ENCODE data around the gene CYB561D2. TPM values are rescaled to one million over a fixed set of nuclear protein-coding genes. Genes with fewer than 3 reads are reported as not detected.

CYB561D2 gene
- total and polyA plus RNA-seq, 8 donors = 6.1 to 26.1 (median 11.1) TPM; not detected in 1

DNA sequence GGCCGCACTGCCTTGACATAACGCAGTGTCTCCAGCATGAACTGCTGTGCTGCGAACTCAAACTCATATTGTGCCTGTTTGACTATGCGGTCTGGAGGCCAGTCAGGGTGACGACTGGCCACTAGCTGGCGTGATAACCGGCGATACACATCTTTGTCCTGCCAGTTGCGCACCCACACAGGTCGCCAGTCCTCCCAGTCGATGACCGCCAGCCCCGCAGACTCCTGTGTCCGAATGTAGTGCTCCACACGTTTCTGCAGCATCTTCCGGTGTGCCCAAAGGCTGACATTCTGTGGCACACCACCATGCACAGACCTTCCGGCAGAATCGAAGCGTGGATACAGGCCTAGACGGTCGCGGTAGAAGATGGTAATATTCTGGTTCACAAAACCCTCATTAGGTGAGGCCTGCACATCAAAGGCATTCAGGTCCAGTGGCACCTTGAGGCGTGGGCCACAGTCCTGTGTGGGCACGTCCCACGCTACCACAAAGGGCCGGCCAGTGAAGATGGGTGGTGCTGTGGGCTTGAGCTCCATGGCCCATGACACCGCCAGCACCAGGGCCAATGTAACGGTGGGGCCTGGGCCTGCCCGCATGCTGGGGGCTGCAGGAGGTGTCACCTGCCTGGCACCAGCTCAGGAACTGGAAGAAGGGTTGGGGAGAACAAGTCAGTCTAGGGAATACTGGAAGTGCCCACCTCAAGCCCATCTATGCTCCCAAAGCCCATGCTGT lies 30.6 kb upstream of the CYB561D2 start:
- DNase-seq = no peak

DNA sequence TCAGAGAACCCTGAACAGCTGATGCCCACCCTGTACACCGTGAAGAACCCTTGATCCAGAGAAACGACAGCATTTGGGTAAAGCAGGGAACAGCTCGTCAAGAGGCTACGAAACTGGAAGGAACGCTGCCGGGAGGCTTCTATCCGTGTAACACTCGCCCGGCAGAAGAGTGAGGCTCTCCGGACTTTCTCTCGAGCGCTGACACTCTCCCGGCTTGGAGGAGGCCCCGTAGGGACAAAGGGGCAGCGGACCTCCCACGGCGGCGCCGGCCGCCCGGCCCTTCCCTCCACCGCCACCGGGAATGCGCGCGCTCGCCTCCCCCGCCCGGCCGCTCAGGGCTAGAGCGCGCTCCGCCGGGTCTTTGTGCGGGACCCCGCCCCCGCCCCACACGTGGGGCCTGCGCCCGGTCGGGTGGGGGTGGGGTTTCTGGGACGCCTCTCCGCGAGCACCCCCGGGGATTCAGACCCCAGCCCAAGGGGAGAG lies 29.8 kb upstream of the CYB561D2 start:
- peaks cover 66 to 92% (median 81%) of the 10 kb centered on the region in 4 donors for H3K4me1 ChIP-seq
- H3K27me3 ChIP-seq = no peaks in the 10 kb centered on the region
- H3K4me3 ChIP-seq = peak overlapping the region; percentile 82 to 92 (median 86)
- H3K9me3 ChIP-seq = no peaks in the 10 kb centered on the region
- peaks cover 18 to 44% (median 41%) of the 10 kb centered on the region in 4 donors for H3K36me3 ChIP-seq
- DNase-seq = peak; percentile 81 to 95
- WGBS, 5 donors = 0 to 2% (median 1%) methylated on average over 23 to 45 of the region's 45 CpGs
- TF ChIP-seq, protein P1, sequence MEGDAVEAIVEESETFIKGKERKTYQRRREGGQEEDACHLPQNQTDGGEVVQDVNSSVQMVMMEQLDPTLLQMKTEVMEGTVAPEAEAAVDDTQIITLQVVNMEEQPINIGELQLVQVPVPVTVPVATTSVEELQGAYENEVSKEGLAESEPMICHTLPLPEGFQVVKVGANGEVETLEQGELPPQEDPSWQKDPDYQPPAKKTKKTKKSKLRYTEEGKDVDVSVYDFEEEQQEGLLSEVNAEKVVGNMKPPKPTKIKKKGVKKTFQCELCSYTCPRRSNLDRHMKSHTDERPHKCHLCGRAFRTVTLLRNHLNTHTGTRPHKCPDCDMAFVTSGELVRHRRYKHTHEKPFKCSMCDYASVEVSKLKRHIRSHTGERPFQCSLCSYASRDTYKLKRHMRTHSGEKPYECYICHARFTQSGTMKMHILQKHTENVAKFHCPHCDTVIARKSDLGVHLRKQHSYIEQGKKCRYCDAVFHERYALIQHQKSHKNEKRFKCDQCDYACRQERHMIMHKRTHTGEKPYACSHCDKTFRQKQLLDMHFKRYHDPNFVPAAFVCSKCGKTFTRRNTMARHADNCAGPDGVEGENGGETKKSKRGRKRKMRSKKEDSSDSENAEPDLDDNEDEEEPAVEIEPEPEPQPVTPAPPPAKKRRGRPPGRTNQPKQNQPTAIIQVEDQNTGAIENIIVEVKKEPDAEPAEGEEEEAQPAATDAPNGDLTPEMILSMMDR (IDR thresholded peaks at IDR 0.05) = no peak
- TF ChIP-seq POLR2AphosphoS5 (IDR thresholded peaks at IDR 0.05) = peak in 1 of 3 donors; percentile 43
- intact Hi-C loops (cut with DNase I; ENCODE audit: low total_unique reads) = no loop called here
- H3K27ac ChIP-seq = peak overlapping the region; percentile 91 to 96 (median 95)

More for the DNA sequence above, 30.6 kb upstream of the CYB561D2 start:
- Histone ChIP-seq H3K4me3 (peak overlapping the region; percentile 82 to 92 (median 86)), H3K9me3 (no peaks in the 10 kb centered on the region), H3K36me3 (peaks cover 12 to 44% (median 39%) of the 10 kb centered on the region in 4 donors), H3K27me3 (no peaks in the 10 kb centered on the region), H3K4me1 (peaks cover 66 to 92% (median 86%) of the 10 kb centered on the region in 4 donors), H3K27ac (peak overlapping the region; percentile 91 to 96 (median 95))
- TF ChIP-seq, protein P1 (IDR thresholded peaks at IDR 0.05) = no peak
- TF ChIP-seq POLR2A (IDR thresholded peaks at IDR 0.05) (no peak), POLR2AphosphoS5 (IDR thresholded peaks at IDR 0.05) (no peak), EP300 (IDR thresholded peaks at IDR 0.05) (no peak)
- intact Hi-C loops (cut with DNase I; ENCODE audit: low total_unique reads) = no loop called here
- 66 to 74% (median 71%) methylated on average over 18 to 29 of the region's 29 CpGs for WGBS, 5 donors

DNA sequence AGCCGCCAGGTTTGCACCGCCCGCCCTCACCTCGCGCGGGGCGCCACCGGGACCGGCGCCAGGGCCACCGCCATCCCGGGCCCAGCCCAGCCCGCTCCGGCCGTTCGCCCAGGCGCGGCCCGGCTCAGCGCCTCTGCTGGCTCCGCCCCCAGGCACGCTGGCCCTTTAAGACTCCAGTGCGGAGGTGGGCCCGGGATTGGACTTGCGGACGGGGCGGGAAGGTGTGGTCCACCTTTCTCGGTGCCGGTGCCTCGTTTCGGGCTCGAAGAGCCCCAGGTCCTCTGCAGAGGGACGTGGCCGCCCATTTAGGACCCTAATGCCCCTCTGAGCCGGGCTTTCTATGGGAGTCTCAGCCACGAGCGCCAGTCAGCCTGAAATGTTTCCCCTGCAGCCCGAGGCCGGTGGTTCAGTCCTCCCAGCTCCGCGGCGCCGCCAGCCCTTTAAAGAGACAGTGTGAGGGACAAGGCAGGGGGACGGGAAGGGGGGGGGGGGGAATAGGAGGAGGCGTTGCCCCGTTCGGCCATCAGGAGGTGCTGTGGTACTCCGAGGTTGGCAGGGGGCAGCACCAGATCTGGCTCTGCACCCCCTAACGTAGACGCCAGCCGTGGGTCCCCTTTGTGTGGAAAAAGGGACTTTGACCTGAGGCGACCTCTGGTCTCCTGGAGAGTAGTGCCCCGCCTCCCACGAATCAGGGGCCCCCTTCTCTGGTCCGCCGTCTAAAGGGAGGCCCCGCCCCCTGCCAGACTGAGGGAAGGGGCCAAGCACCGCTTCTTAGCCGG lies 29.1 kb upstream of the CYB561D2 start:
- H3K27ac ChIP-seq = peak overlapping the region; percentile 91 to 96 (median 95)
- peaks cover 61 to 92% (median 78%) of the 10 kb centered on the region in 4 donors for H3K4me1 ChIP-seq
- 0 to 1% (median 0%) methylated on average over 32 to 59 of the region's 59 CpGs for WGBS, 5 donors
- intact Hi-C loops (cut with DNase I; ENCODE audit: low total_unique reads) = no loop called here
- peaks cover 23 to 44% (median 41%) of the 10 kb centered on the region in 4 donors for H3K36me3 ChIP-seq
- no peaks in the 10 kb centered on the region for H3K9me3 ChIP-seq
- no peaks in the 10 kb centered on the region for H3K27me3 ChIP-seq
- DNase-seq = peak; percentile 92 to 96
- TF ChIP-seq, protein P1 (IDR thresholded peaks at IDR 0.05) = peak in 5 of 7 experiments; percentile 21 to 59 (median 47)
- TF ChIP-seq EP300 (IDR thresholded peaks at IDR 0.05) (no peak), POLR2AphosphoS5 (IDR thresholded peaks at IDR 0.05) (peak in 2 of 3 donors; percentile 65 to 80), POLR2A (IDR thresholded peaks at IDR 0.05) (no peak)
- peak overlapping the region; percentile 82 to 92 (median 86) for H3K4me3 ChIP-seq

DNA sequence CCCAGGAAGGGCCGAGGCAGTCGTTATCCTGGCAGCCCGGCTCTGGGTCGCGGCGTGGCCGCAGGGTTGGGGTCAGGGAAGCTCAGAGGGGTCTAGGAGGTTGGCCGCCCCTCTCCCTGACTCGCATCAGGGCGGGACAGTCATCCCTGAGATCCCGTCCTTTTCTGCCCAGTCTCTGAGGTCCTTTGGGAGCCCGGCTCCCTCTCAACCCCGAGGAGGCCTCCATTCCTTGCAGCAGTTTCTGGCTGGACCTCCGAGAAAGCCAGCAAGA lies 28.6 kb upstream of the CYB561D2 start:
- Histone ChIP-seq H3K9me3 (no peaks in the 10 kb centered on the region), H3K4me3 (peak overlapping the region; percentile 82 to 92 (median 86)), H3K27me3 (no peaks in the 10 kb centered on the region), H3K4me1 (peaks cover 60 to 92% (median 78%) of the 10 kb centered on the region in 4 donors), H3K27ac (peak overlapping the region; percentile 91 to 96 (median 95)), H3K36me3 (peaks cover 20 to 43% (median 40%) of the 10 kb centered on the region in 4 donors)
- 13 to 28% (median 15%) methylated on average over 6 to 14 of the region's 14 CpGs for WGBS, 5 donors
- TF ChIP-seq EP300 (IDR thresholded peaks at IDR 0.05) = no peak
- no peak for TF ChIP-seq POLR2A (IDR thresholded peaks at IDR 0.05)
- TF ChIP-seq, protein P1 (IDR thresholded peaks at IDR 0.05) = no peak
- peak in 1 of 3 donors; percentile 25 for TF ChIP-seq POLR2AphosphoS5 (IDR thresholded peaks at IDR 0.05)
- DNase-seq = no peak
- intact Hi-C loops (cut with DNase I; ENCODE audit: low total_unique reads) = no loop called here
